Choroid plexus epithelial cell (primary cell): Measurements from ENCODE around the gene DSN1.

ENCODE experiments used
- DNase-seq: peaks from one replicate; pipeline ENCODE4 v3.0.0-alpha.2; 2010; ENCODE audit warnings: low read depth
- H3K4me3 ChIP-seq: 2 replicates; pipeline ENCODE4 v1.5.1; 2011; ENCODE audit warnings: low read depth, mild to moderate bottlenecking, control low read depth, low read length, moderate library complexity
- TF ChIP-seq, protein P1 (sequence below): conservative IDR thresholded peaks from 2 replicates; pipeline ENCODE4 v1.5.1; 2011; ENCODE audit warnings: low read depth, mild to moderate bottlenecking, control low read depth, inconsistent platforms, low read length, moderate library complexity

Gene DSN1

DNA sequence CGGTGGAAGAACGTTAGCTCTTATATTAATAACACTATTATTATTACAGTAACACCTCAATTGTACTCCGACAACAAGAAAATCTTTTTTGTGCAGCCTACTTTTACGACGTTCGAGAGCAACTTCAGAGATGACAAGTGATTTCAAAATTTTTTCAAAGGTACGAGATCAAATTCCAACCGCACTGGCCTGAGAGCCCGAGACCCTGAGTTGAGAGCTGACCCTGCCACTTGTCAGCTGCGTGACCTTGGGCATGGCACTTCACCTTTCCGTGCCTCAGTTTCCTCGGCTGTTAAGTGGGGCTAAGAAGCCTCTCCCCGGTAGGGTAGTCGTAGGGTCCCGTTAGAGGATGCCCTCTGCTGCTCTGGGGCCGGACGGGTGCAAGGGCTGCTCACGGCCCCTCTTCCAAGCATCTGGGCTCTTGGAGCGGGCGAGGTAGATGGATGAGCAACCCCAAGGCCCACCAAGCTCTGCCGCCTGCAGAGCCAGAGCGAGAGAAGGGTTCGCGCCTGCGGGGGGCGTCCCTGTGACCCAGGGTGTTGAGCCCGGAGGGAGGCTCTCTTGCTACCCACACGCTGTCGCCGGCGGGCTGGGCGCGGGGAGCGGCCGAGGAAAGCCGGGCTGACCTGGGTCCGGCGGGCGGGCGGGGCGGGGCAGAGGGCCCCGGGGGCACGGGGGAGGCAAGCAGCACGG is 28.2 kb downstream of the DSN1 start:
- peak; percentile 16 for DNase-seq
- H3K4me3 ChIP-seq, result peak overlapping the region; percentile 76
- TF ChIP-seq, protein P1, sequence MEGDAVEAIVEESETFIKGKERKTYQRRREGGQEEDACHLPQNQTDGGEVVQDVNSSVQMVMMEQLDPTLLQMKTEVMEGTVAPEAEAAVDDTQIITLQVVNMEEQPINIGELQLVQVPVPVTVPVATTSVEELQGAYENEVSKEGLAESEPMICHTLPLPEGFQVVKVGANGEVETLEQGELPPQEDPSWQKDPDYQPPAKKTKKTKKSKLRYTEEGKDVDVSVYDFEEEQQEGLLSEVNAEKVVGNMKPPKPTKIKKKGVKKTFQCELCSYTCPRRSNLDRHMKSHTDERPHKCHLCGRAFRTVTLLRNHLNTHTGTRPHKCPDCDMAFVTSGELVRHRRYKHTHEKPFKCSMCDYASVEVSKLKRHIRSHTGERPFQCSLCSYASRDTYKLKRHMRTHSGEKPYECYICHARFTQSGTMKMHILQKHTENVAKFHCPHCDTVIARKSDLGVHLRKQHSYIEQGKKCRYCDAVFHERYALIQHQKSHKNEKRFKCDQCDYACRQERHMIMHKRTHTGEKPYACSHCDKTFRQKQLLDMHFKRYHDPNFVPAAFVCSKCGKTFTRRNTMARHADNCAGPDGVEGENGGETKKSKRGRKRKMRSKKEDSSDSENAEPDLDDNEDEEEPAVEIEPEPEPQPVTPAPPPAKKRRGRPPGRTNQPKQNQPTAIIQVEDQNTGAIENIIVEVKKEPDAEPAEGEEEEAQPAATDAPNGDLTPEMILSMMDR, result peak; percentile 12

DNA sequence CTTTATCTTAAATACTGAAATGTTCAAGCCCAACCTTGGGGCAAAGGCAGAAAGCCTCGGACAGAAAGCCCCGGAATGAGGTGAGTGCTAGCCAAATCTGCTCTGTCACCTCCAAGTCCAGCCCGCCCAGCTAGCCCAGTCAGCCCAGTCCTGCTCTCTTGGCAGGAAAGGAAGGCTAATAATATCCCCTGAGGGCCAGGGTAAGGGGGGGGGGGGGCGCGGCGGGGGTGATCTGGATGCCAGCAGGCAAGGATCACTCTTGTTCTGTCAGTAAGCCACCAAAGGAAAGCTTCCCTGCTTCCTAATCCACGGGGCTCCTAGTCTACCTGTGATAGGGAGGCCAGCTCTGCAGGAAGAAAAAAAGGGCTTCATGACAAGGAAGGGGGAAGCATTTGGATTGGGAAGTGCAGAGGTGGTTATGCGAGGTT is 28.8 kb downstream of the DSN1 start:
- TF ChIP-seq, protein P1, result no peak
- peak overlapping the region; percentile 36 for H3K4me3 ChIP-seq
- no peak for DNase-seq

DNA sequence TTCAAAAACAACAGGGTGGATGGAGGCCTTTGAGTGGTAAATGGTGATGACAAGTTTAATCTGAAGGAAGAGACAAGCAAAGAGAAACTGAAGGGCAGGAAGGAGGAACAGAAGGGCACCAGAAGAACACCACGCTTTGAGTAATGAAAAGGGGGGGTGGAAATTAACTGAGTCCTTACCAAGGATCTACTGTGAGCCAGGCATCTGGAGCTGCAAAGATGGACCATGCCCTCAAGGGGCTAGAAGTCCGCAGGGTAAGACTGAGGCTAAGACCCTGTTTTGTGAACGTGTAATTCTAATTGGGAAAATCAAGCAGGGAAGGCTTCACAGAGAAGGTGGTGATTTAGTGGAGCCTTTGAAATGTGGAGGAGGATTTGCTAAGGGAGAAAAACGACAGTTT is 29.3 kb downstream of the DSN1 start:
- TF ChIP-seq, protein P1, result no peak
- DNase-seq, result no peak
- no peak overlapping the region for H3K4me3 ChIP-seq

DNA sequence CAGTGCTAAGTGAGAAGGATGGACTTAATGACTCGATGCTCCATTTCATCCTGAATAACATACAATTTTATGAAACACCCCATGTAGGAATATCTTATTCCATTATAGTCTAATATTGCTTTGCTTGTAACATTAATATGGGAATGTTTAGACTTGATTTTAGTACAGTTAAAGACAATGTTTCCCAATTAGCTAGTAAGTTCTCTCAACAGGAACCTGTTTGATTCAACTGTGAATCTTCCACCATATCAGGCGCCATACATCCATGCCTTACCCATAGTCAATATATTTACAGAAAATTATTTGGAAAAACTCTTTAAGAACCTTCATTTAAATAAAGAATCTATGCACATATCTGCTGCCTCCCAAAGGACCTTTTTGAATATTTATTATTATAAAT is 31.0 kb downstream of the DSN1 start:
- TF ChIP-seq, protein P1, result no peak
- no peak for DNase-seq
- H3K4me3 ChIP-seq, result no peak overlapping the region

DNA sequence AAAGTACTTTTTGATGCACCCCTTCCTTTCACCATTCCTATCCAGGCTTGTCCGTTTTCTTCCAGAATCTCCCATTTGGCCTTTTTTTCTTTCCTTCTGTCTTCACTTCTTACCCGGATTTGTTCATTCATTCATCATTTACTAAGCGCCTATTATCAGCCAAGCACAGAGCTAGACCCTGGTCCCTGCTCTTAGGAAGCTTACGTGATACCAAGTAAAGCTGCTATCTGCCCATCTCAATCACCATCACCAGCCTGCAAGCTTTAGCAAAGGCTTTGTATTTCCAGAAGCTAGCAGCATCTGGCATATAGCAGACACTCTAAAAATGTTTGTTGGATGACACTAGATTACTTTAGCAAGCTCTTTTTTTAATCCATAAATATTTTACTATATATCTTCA is 32.5 kb downstream of the DSN1 start:
- no peak for DNase-seq
- H3K4me3 ChIP-seq, result no peak overlapping the region
- TF ChIP-seq, protein P1, result no peak

DNA sequence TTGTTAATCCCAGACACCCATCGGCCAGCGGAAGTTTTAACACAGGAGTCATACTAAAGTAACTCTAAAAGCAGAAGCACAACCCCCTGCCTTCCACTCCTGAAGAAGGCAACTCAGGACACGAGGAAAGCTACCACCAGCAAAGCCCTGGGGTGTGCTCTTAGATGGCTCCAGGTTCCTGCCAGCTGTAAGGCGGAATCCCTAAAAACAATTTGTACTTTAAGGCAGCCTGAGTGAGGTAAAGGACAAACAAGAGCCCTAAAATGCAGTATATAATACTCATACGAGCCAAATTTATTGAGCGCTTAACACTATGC is 36.4 kb downstream of the DSN1 start:
- TF ChIP-seq, protein P1, result no peak
- H3K4me3 ChIP-seq, result no peak overlapping the region
- DNase-seq, result no peak

DNA sequence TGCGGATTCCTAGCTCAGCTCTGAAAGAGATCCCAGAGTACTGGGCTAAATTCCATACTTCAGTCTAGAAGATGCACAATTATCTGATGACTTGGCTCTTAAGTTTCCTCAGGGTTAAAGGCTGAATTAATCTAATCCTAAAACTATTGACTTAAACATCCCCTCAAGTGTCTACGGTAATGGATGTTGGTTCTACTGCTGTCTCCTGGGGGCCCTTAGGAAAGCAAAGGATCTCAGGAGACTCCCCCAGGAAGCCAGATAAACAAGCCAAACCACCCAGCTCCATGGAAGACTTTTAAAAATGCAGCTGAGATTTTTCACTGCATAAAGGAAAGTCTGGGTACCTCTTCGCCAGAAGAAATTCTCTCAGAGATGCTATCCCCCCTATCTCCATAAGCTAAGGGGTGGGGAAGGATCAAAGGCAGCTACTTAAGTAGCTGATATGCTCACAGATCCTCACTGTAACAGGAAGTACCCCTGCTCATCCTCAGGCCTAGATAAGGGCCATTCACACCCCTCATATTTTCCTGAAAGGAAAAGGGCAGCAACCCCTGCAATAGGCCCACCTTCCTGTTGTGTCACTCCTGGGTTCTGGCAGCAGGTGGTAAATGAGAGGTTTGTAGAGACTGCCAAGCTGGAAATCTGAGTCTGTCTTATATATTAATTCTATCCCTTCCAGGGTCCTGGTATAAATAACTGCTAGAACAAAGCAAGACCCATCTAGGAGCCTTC is 36.9 kb downstream of the DSN1 start:
- no peak overlapping the region for H3K4me3 ChIP-seq
- no peak for DNase-seq
- TF ChIP-seq, protein P1, result no peak
